Measurements from ENCODE around the gene IL1RAPL1. TPM values are rescaled to one million over a fixed set of nuclear protein-coding genes. Genes with fewer than 3 reads are reported as not detected.

Gene IL1RAPL1
- total and polyA plus RNA-seq, 9 of the 15 experiments (the other 6 are each of a cell fraction or from before 2014, with no cell fraction given): 0.04 to 0.07 (median 0.04) TPM; not detected in 6

DNA sequence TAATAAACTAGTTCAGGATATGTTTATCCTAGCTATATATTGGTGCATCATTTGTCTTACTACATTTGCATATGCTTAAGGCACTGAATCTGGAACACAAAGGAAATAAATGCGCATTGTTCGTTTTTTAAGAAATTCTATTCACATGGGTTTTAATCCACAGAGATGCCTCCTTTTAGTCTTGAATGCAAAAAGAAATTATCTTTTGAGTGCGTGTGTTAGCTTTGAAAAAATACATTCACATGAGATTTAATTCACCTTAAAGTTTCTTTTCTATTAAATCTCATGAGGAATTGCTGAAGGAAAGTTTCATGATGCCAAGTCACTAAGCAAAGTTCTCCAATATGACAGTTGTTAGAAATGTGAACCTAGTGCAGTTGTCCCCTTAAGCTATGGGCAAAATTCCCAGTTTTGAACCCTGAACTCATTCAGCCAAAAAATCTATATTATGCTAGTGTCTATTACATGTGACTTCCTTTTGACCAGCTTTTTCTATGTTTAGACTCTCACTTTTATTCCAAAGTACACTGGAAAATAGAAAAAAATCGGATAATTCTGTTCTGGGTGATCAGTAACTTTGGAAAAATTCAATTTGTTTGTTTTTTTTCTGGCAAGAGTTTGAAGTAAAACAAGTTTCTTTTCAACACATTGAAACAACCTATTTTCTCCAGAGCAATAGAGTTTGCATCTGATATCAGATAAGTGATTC, 1201.9 kb downstream of the IL1RAPL1 start:
- no peaks in the 10 kb centered on the region for H3K27me3 ChIP-seq (ENCODE audit: control insufficient read depth in 2 of 2, insufficient read depth in 2 of 2, low read length in 2 of 2)
- no peak overlapping the region for H3K4me3 ChIP-seq
- no TSS peak for BruUV-seq (replicated peaks)
- no peaks in the 10 kb centered on the region for H3K9me1 ChIP-seq (ENCODE audit: control insufficient read depth, insufficient read depth, low read length)
- in situ Hi-C loops (cut with MboI) (no loop called here), intact Hi-C loops (cut with micrococcal nuclease) (no loop called here)
- ChIA-PET CTCF (ENCODE audit: low intra/inter-chr PET ratio) (no interaction called here), POLR2A (no interaction called here)
- H3K9ac ChIP-seq (ENCODE audit: insufficient read depth in 1 of 2, low read depth in 2 of 2, low read length in 2 of 2): no peak overlapping the region
- H3K79me2 ChIP-seq (ENCODE audit: control insufficient read depth, insufficient read depth, low read length): no peaks in the 10 kb centered on the region
- no peak for DNase-seq (ENCODE audit: extremely low read depth in 1 of 4, low spot score in 3 of 4)
- H3K4me2 ChIP-seq (ENCODE audit: insufficient read depth, low read length): no peak overlapping the region
- ATAC-seq: no peak
- H3K9me3 ChIP-seq (replicated peaks; ENCODE audit: control insufficient read depth, insufficient read depth, low read depth, low read length): no peaks in the 10 kb centered on the region
- H3K36me3 ChIP-seq (ENCODE audit: control insufficient read depth, insufficient read depth, low read length): no peaks in the 10 kb centered on the region
- H4K20me1 ChIP-seq (replicated peaks; ENCODE audit: control insufficient read depth, insufficient read depth, low read length): no peaks in the 10 kb centered on the region
- H2AFZ ChIP-seq (ENCODE audit: low read depth, low read length): no peak overlapping the region
- 1% methylated on average over 4 of the region's 4 CpGs for WGBS (ENCODE audit: insufficient coverage, low coverage, missing lambda C conversion rate)
- H3K4me1 ChIP-seq (replicated peaks in 1 of 2; ENCODE audit: control insufficient read depth in 2 of 2, insufficient read depth in 2 of 2, low read length in 2 of 2): no peaks in the 10 kb centered on the region
- H3K27ac ChIP-seq (ENCODE audit: extremely low read depth, low read depth, low read length): no peak overlapping the region
- FAIRE-seq: no peak
- TF ChIP-seq ZNF3 (CRISPR knock-in tag; IDR thresholded peaks at IDR 0.05): no peak
- TF ChIP-seq, protein P1, sequence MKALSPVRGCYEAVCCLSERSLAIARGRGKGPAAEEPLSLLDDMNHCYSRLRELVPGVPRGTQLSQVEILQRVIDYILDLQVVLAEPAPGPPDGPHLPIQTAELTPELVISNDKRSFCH (CRISPR knock-in tag; IDR thresholded peaks at IDR 0.05): no peak
- TF ChIP-seq, protein P1 (tag; IDR thresholded peaks at IDR 0.05): no peak
- TF ChIP-seq, protein P2, sequence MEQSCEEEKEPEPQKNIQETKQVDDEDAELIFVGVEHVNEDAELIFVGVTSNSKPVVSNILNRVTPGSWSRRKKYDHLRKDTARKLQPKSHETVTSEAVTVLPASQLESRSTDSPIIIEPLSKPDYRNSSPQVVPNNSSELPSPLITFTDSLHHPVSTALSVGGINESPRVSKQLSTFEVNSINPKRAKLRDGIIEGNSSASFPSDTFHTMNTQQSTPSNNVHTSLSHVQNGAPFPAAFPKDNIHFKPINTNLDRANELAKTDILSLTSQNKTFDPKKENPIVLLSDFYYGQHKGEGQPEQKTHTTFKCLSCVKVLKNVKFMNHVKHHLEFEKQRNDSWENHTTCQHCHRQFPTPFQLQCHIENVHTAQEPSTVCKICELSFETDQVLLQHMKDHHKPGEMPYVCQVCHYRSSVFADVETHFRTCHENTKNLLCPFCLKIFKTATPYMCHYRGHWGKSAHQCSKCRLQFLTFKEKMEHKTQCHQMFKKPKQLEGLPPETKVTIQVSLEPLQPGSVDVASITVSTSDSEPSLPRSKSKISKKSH (CRISPR knock-in tag; IDR thresholded peaks at IDR 0.05): no peak
- no peak for TF ChIP-seq ZSCAN29 (IDR thresholded peaks at IDR 0.05)
- TF ChIP-seq, protein P3, sequence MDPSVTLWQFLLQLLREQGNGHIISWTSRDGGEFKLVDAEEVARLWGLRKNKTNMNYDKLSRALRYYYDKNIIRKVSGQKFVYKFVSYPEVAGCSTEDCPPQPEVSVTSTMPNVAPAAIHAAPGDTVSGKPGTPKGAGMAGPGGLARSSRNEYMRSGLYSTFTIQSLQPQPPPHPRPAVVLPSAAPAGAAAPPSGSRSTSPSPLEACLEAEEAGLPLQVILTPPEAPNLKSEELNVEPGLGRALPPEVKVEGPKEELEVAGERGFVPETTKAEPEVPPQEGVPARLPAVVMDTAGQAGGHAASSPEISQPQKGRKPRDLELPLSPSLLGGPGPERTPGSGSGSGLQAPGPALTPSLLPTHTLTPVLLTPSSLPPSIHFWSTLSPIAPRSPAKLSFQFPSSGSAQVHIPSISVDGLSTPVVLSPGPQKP (CRISPR knock-in tag; IDR thresholded peaks at IDR 0.05): no peak
- no peak for TF ChIP-seq TRIM24 (IDR thresholded peaks at IDR 0.05)
- TF ChIP-seq, protein P4, sequence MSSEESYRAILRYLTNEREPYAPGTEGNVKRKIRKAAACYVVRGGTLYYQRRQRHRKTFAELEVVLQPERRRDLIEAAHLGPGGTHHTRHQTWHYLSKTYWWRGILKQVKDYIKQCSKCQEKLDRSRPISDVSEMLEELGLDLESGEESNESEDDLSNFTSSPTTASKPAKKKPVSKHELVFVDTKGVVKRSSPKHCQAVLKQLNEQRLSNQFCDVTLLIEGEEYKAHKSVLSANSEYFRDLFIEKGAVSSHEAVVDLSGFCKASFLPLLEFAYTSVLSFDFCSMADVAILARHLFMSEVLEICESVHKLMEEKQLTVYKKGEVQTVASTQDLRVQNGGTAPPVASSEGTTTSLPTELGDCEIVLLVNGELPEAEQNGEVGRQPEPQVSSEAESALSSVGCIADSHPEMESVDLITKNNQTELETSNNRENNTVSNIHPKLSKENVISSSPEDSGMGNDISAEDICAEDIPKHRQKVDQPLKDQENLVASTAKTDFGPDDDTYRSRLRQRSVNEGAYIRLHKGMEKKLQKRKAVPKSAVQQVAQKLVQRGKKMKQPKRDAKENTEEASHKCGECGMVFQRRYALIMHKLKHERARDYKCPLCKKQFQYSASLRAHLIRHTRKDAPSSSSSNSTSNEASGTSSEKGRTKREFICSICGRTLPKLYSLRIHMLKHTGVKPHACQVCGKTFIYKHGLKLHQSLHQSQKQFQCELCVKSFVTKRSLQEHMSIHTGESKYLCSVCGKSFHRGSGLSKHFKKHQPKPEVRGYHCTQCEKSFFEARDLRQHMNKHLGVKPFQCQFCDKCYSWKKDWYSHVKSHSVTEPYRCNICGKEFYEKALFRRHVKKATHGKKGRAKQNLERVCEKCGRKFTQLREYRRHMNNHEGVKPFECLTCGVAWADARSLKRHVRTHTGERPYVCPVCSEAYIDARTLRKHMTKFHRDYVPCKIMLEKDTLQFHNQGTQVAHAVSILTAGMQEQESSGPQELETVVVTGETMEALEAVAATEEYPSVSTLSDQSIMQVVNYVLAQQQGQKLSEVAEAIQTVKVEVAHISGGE (CRISPR knock-in tag; IDR thresholded peaks at IDR 0.05): no peak
- no peak for TF ChIP-seq HOXB6 (CRISPR knock-in tag; IDR thresholded peaks at IDR 0.05; ENCODE audit: borderline replicate concordance)
- TF ChIP-seq ZNF561 (CRISPR knock-in tag; conservative IDR thresholded peaks at IDR 0.05): no peak
- TF ChIP-seq ZNF140 (CRISPR knock-in tag; IDR thresholded peaks at IDR 0.05): no peak
- no peak for TF ChIP-seq ZNF212 (CRISPR knock-in tag; IDR thresholded peaks at IDR 0.05)
- TF ChIP-seq MCM5 (IDR thresholded peaks at IDR 0.05; ENCODE audit: low read depth): no peak

All from K562 (cell line).